NCI-H1092 (cell line): ENCODE measurements around the gene IL31RA.

ENCODE experiments used
- DNase-seq: peaks from one replicate; lab custom pipeline; 2025; lab: John Stamatoyannopoulos, UW

IL31RA gene

GRCh38 chr5:55903121-55903701 lies 52.1 kb downstream of the IL31RA start:
- DNase-seq = no peak

- no peak for DNase-seq
These were observed 53.0 kb downstream of the IL31RA start for GRCh38 chr5:55904152-55904551.

- no peak for DNase-seq
These were observed 54.1 kb downstream of the IL31RA start for GRCh38 chr5:55905251-55905650.

- no peak for DNase-seq
These were observed 56.8 kb downstream of the IL31RA start for GRCh38 chr5:55907927-55908326.

GRCh38 chr5:55908804-55909203 lies 57.6 kb downstream of the IL31RA start:
- DNase-seq = no peak

GRCh38 chr5:55911784-55912653 lies 60.9 kb downstream of the IL31RA start:
- DNase-seq = no peak

- no peak for DNase-seq
These were observed 62.6 kb downstream of the IL31RA start for GRCh38 chr5:55913466-55914413.

GRCh38 chr5:55914971-55915370 lies 63.8 kb downstream of the IL31RA start:
- no peak for DNase-seq

- DNase-seq = no peak
These were observed 64.6 kb downstream of the IL31RA start for GRCh38 chr5:55915783-55916182.

GRCh38 chr5:55916986-55917385 lies 65.8 kb downstream of the IL31RA start:
- DNase-seq = no peak

- DNase-seq = no peak
These were observed 66.4 kb downstream of the IL31RA start for GRCh38 chr5:55917402-55918086.

GRCh38 chr5:55918087-55919035 lies 67.2 kb downstream of the IL31RA start:
- DNase-seq = no peak

- DNase-seq = no peak
These were observed 68.5 kb downstream of the IL31RA start for GRCh38 chr5:55919625-55920024.

- no peak for DNase-seq
These were observed 69.6 kb downstream of the IL31RA start for GRCh38 chr5:55920784-55921183.

GRCh38 chr5:55921617-55922016 lies 70.5 kb downstream of the IL31RA start:
- DNase-seq = no peak

GRCh38 chr5:55923177-55923771 lies 72.1 kb downstream of the IL31RA start:
- no peak for DNase-seq

GRCh38 chr5:55923865-55924500 lies 72.8 kb downstream of the IL31RA start:
- DNase-seq = no peak

- no peak for DNase-seq
These were observed 73.6 kb downstream of the IL31RA start for GRCh38 chr5:55924744-55925143.

GRCh38 chr5:55925181-55925580 lies 74.0 kb downstream of the IL31RA start:
- DNase-seq = no peak

GRCh38 chr5:55925712-55926111 lies 74.6 kb downstream of the IL31RA start:
- DNase-seq = no peak
